Testis (tissue), 2 donors: ENCODE data around the gene CCDC81.

Source experiments
- CTCF ChIP-seq, 3 experiments: fragments of 450-650 bp in 2 of 3; fragments of 200-600 bp in 1 of 3; sonication (generic) in 1 of 3; IDR thresholded peaks; one replicate each; pipeline ENCODE4 v1.5.1; 2016 to 2019; ENCODE audit warnings: antibody characterized with exemption in 3 of 3, mild to moderate bottlenecking in 2 of 3, moderate library complexity in 1 of 3
- POLR2A ChIP-seq: fragments of 450-650 bp; IDR thresholded peaks from one replicate; pipeline ENCODE4 v1.6.1; 2017; ENCODE audit warnings: antibody characterized with exemption, mild to moderate bottlenecking, moderate library complexity

- TF ChIP-seq CTCF (IDR thresholded peaks at IDR 0.05), result no peak
- no peak for TF ChIP-seq POLR2A
Measured at GRCh38 chr11:86360775-86361395, 13.8 kb upstream of the CCDC81 start.
